ENCODE results near the gene MOSMO.
A peak's percentile ranks its signal among the peaks of the same experiment; 100 is the strongest.
"Not testable (repeated sequence)": the region's sequence is repeated elsewhere in the genome, so short reads cannot be mapped to it uniquely, and the experiment has no call there.

MOSMO gene

DNA sequence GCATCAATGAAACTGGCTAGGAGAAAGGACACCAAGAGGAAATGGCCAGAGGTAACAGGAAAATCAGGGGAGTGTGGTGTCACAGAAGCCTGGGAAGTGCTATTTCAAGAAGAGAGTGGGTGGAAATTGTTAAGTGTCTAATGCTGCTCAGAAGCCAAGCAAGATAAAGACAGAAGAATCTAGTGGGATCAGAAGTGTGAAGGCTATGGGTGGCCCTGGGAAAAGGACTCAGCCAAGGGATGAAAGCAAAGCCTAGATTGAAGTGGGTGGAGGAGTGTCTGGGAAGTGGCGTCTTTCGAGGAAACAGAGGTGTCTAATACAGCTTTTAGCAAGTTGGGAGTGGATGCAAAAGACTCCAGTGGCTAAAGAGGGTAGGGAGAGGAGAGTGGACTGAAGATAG, 20.4 kb upstream of the MOSMO start:
- Histone ChIP-seq H3K4me2 (ENCODE audit: low read length) (no peak overlapping the region), H3K36me3 (ENCODE audit: insufficient read depth, low read length) (peaks cover 24% of the 10 kb centered on the region), H3K9me3 (replicated peaks; ENCODE audit: low read length) (no peaks in the 10 kb centered on the region), H3K27me3 (ENCODE audit: control insufficient read depth, insufficient read depth, low read length) (no peaks in the 10 kb centered on the region), H3K4me1 (ENCODE audit: control insufficient read depth, insufficient read depth, low read length) (no peaks in the 10 kb centered on the region), H3K4me3 (ENCODE audit: low read length) (no peak overlapping the region), H3K9ac (ENCODE audit: low read depth, low read length) (no peak overlapping the region)

DNA sequence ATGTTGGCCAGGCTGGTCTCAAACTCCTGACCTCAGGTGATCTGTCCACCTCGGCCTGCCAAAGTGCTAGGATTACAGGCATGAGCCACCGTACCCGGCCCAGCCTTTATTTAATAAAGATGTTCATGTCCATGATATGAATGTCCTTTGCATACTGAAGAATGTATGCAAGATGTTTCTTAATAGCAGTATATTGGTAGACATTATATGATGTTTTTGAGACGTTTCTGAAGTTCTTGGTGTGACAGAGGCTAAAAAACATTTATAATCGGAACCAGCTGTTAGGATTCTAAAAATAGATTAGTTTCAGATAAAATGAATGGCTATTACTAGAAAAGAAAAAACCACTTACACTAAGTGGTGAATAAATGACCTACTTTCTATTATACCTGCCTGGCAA, 18.8 kb upstream of the MOSMO start:
- no peaks in the 10 kb centered on the region for H3K4me1 ChIP-seq (ENCODE audit: control insufficient read depth, insufficient read depth, low read length)
- H3K36me3 ChIP-seq (ENCODE audit: insufficient read depth, low read length) = peaks cover 9% of the 10 kb centered on the region
- no peak overlapping the region for H3K9ac ChIP-seq (ENCODE audit: low read depth, low read length)
- no peak overlapping the region for H3K4me2 ChIP-seq (ENCODE audit: low read length)
- no peak overlapping the region for H3K4me3 ChIP-seq (ENCODE audit: low read length)
- H3K27me3 ChIP-seq (ENCODE audit: control insufficient read depth, insufficient read depth, low read length) = no peaks in the 10 kb centered on the region
- H3K9me3 ChIP-seq (replicated peaks; ENCODE audit: low read length) = no peaks in the 10 kb centered on the region

DNA sequence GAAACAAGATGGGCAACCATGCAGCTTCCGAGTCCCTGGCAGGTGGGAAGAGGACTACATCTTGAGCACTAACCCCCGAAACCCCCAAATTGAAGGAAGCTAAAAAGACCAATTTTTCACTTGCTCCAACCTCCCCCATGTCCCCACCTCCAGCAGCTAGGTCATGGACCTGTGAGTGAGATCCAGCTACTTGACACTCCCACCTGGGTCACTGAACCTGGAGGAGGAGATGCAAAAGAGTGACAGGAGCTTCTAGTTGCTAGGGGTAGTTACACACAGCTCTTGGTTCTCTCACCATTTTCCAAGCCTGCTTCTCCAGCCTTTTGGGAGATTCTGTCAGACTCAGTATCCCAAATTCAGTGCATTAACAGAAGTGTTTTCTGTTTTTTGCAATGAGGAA, 18.2 kb upstream of the MOSMO start:
- Histone ChIP-seq H3K9me3 (replicated peaks; ENCODE audit: low read length) (no peaks in the 10 kb centered on the region), H3K27me3 (ENCODE audit: control insufficient read depth, insufficient read depth, low read length) (no peaks in the 10 kb centered on the region), H3K36me3 (ENCODE audit: insufficient read depth, low read length) (peaks cover 3% of the 10 kb centered on the region), H3K4me1 (ENCODE audit: control insufficient read depth, insufficient read depth, low read length) (no peaks in the 10 kb centered on the region), H3K4me3 (ENCODE audit: low read length) (no peak overlapping the region), H3K4me2 (ENCODE audit: low read length) (no peak overlapping the region), H3K9ac (ENCODE audit: low read depth, low read length) (no peak overlapping the region)

DNA sequence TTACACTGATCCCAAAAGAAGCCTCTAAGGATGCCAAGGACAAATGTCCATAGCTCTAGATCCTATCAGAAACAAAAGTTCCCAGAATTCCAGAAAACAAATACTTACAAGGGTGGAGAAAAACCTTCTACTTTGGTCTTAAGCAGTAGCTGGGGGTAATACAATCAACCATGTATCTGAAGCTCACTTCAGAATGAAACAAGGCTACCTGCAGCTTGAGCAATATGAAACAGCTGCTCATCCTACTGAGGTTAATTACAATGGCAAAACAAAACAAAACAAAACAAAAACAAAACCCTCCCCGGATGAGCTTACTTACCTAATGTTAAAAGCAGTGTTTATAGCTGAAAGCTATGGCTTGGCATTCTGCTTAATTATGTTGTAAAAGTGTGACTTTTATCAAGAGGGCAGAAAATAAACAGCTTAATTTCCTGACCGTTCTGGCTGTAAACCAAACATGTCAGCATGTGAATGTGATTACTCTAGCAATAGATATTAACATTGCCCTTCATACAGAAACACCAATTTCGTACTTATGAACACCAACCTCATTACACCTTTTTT, 17.4 kb upstream of the MOSMO start:
- Histone ChIP-seq H3K36me3 (ENCODE audit: insufficient read depth, low read length) (no peaks in the 10 kb centered on the region), H3K4me3 (ENCODE audit: low read length) (no peak overlapping the region), H3K4me2 (ENCODE audit: low read length) (no peak overlapping the region), H3K27me3 (ENCODE audit: control insufficient read depth, insufficient read depth, low read length) (no peaks in the 10 kb centered on the region), H3K9me3 (replicated peaks; ENCODE audit: low read length) (no peaks in the 10 kb centered on the region), H3K9ac (ENCODE audit: low read depth, low read length) (no peak overlapping the region), H3K4me1 (ENCODE audit: control insufficient read depth, insufficient read depth, low read length) (no peaks in the 10 kb centered on the region)

DNA sequence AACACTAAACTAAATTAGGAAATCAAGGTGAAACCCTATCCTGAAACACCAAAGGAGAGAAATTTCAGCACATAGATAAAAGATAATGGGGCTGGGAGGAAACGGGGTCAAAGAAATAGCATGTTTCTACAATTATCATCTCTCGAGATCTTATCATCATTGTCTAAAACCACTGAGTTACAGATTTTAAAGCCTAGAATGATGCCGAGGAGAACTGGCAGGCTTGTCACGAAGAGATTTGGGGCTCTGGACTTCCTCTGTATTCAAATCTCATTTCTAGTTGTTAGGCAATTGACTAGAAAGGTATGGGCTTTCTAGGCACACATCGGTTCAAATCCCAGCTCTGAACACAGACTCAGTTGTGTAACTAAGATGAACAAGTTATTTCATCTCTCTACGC, 16.3 kb upstream of the MOSMO start:
- no peaks in the 10 kb centered on the region for H3K9me3 ChIP-seq (replicated peaks; ENCODE audit: low read length)
- H3K4me2 ChIP-seq (ENCODE audit: low read length) = no peak overlapping the region
- H3K36me3 ChIP-seq (ENCODE audit: insufficient read depth, low read length) = no peaks in the 10 kb centered on the region
- no peaks in the 10 kb centered on the region for H3K27me3 ChIP-seq (ENCODE audit: control insufficient read depth, insufficient read depth, low read length)
- no peak overlapping the region for H3K9ac ChIP-seq (ENCODE audit: low read depth, low read length)
- H3K4me1 ChIP-seq (ENCODE audit: control insufficient read depth, insufficient read depth, low read length) = no peaks in the 10 kb centered on the region
- H3K4me3 ChIP-seq (ENCODE audit: low read length) = no peak overlapping the region

DNA sequence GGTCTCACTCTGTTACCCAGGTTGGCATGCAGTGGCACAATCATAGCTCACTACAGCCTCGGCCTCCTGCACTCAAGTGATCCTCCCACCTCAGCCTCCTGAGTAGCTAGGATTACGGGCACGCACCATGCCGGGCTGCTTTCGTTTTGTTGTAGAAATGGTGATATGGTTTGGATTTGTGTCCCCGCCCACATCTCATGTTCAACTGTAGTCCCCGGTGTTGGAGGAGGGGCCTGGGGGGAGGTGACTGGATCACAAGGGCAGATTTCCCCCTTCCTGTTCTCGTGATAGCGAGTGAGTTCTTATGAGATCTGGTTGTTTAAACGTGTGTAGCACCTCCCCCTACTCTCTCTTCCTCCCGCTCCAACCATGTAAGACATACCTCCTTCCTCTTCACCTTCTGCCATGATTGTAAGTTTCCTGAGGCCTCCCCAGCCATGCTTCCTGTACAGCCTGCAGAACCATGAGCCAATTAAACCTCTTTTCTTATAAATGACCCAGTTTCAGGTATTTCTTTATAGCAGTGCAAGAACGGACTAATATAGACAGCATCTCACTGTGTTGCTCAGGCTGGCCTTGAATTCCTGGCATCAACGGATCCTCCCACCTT, 12.9 kb upstream of the MOSMO start:
- Histone ChIP-seq H3K9me3 (replicated peaks; ENCODE audit: low read length) (no peaks in the 10 kb centered on the region), H3K4me3 (ENCODE audit: low read length) (no peak overlapping the region), H3K4me2 (ENCODE audit: low read length) (no peak overlapping the region), H3K4me1 (ENCODE audit: control insufficient read depth, insufficient read depth, low read length) (no peaks in the 10 kb centered on the region), H3K27me3 (ENCODE audit: control insufficient read depth, insufficient read depth, low read length) (no peaks in the 10 kb centered on the region), H3K36me3 (ENCODE audit: insufficient read depth, low read length) (no peaks in the 10 kb centered on the region), H3K9ac (ENCODE audit: low read depth, low read length) (no peak overlapping the region)

DNA sequence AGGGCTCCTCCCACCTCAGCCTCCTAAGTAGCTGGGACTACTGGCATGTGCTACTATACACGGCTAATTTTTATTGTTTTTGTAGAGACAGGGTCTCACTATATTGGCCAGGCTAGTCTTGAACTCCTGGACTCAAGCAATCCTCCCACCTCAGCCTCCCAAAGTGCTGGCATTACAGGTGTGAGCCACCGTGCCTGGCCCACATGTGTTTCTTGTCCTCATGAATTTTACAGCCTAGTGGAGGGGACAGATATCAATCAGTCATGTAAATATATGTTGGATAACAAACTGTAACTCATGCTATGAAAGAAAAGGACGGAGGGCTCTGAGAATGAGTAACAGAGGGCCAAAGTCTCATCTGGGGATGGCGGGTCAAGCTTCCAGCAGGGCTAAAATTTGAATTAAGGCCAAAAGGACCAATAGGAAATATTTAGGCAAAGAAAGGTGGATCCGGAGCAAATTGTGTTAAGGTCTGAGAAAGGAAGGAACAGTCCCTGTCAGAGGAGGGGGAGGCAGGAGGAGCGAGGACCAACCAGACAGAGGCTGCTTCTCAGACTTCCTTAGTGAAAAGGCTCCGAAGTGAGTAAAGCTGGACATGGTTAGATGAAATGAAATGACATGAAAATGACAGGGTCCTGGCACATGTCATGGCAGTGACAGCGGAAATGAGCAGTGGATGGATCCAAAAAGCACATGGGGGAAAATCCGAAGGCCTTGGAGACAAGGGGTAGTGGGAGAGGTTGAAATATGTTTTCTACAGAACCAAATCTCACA, 10.8 kb upstream of the MOSMO start:
- no peak overlapping the region for H3K9ac ChIP-seq (ENCODE audit: low read depth, low read length)
- H3K36me3 ChIP-seq (ENCODE audit: insufficient read depth, low read length) = no peaks in the 10 kb centered on the region
- no peaks in the 10 kb centered on the region for H3K9me3 ChIP-seq (replicated peaks; ENCODE audit: low read length)
- no peak overlapping the region for H3K4me3 ChIP-seq (ENCODE audit: low read length)
- no peaks in the 10 kb centered on the region for H3K27me3 ChIP-seq (ENCODE audit: control insufficient read depth, insufficient read depth, low read length)
- no peak overlapping the region for H3K4me2 ChIP-seq (ENCODE audit: low read length)
- peaks cover 14% of the 10 kb centered on the region for H3K4me1 ChIP-seq (ENCODE audit: control insufficient read depth, insufficient read depth, low read length)

DNA sequence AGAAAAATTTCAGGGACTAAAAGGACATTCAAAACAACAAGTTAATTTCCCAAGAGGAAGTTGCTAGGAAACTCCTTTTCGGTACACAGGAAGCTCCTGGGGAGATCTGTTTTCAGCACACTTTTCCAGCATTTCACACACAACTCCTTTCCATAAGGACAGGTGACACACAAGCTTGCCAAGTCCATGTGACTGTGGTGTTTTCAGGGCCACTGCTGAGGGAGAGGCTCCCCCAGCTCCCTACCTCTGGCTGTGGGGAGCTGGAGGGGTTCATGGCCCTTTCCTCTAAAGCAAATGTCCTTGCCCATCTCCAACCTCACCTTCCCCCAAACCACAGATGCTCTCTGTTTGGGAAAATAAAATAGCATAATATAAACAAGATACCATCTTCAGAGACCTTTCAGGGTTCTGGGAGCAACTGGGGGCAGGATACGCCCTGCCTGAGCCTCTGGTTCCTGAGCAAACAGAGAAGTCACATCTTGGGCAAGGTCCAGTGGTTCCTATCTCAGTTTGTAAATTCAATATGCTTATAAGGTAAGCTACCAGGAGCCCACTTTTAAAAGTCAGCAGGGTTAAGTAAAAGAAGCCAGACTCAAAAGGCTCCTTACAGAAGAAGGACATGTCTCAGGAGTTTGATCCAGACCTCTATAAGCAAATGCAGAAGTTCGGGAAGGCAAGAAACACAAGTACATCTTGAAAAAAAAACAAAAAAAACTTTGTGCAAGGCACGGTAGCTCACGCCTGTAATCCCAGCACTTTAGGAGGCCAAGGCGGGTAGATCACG, 10.0 kb upstream of the MOSMO start:
- Histone ChIP-seq H3K36me3 (ENCODE audit: insufficient read depth, low read length) (no peaks in the 10 kb centered on the region), H3K27me3 (ENCODE audit: control insufficient read depth, insufficient read depth, low read length) (no peaks in the 10 kb centered on the region), H3K4me1 (ENCODE audit: control insufficient read depth, insufficient read depth, low read length) (peaks cover 16% of the 10 kb centered on the region), H3K9me3 (replicated peaks; ENCODE audit: low read length) (no peaks in the 10 kb centered on the region), H3K4me2 (ENCODE audit: low read length) (no peak overlapping the region), H3K9ac (ENCODE audit: low read depth, low read length) (no peak overlapping the region), H3K4me3 (ENCODE audit: low read length) (no peak overlapping the region)

DNA sequence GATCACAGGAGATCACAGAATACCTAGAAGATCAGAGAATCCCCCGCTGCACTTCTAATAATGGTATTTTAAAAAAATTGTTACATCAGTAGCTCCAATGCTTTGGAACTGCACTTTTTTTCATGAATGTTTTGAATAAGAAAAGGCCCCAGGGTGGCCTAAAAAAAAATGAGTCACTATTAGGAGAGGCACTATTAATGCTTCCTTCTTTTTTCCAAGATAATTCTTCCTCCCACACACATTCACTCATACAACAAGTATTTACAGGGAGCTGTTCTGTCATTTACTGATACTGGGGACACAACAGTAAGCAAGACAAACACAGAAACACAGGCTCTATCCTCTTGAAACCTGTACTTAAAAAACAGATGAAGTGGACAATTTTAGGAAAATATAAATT, 6.3 kb upstream of the MOSMO start:
- no peaks in the 10 kb centered on the region for H3K36me3 ChIP-seq (ENCODE audit: insufficient read depth, low read length)
- H3K4me1 ChIP-seq (ENCODE audit: control insufficient read depth, insufficient read depth, low read length) = peaks cover 16% of the 10 kb centered on the region
- peak overlapping the region; percentile 17 for H3K9ac ChIP-seq (ENCODE audit: low read depth, low read length)
- no peaks in the 10 kb centered on the region for H3K27me3 ChIP-seq (ENCODE audit: control insufficient read depth, insufficient read depth, low read length)
- peak overlapping the region; percentile 63 for H3K4me3 ChIP-seq (ENCODE audit: low read length)
- H3K9me3 ChIP-seq (replicated peaks; ENCODE audit: low read length) = no peaks in the 10 kb centered on the region
- H3K4me2 ChIP-seq (ENCODE audit: low read length) = peak overlapping the region; percentile 82

DNA sequence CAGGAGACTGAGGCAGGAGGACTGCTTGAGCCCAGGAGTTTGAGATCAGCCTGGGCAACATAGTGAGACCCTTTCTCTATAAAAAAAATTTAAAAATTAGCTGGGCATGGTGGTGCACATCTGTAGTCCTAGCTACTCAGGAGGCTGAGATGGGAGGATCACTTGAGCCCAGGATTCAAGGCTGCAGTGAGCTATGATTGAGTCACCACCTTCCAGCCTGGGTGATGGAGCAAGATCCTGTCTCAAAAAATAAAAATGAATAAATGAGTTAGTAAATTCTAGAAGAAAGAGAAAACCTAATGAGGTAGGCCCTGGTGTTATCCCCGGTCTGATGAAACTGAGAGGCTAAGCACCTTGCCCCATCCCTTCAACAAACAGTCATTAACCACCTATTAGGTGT, 5.9 kb upstream of the MOSMO start:
- not testable (repeated sequence) for H3K27me3 ChIP-seq (ENCODE audit: control insufficient read depth, insufficient read depth, low read length); H3K9me3 ChIP-seq (replicated peaks; ENCODE audit: low read length); H3K4me2 ChIP-seq (ENCODE audit: low read length); H3K4me3 ChIP-seq (ENCODE audit: low read length); H3K9ac ChIP-seq (ENCODE audit: low read depth, low read length); H3K36me3 ChIP-seq (ENCODE audit: insufficient read depth, low read length)
- H3K4me1 ChIP-seq (ENCODE audit: control insufficient read depth, insufficient read depth, low read length) = peaks cover 20% of the 10 kb centered on the region

DNA sequence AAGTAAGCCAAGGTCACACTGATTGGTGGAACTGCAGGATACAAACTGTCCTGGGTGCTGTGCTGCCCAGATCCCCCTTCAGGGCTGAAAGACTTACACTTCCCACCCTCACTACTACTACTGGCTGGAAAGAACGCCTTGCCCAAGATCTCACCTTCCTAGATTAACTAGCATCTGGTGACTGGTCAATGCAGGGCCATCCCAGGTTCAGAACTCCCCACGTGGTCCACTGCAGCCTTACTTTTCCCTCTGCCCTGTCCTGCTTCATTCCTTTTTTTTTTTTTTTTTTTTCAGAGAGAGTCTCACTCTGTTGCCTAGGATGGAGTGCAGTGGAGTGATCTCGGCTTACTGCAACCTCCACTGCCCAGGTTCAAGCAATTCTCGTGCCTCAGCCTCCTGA, 4.7 kb upstream of the MOSMO start:
- Histone ChIP-seq H3K9me3 (replicated peaks; ENCODE audit: low read length) (no peaks in the 10 kb centered on the region), H3K27me3 (ENCODE audit: control insufficient read depth, insufficient read depth, low read length) (no peaks in the 10 kb centered on the region)

More for the DNA sequence above, 4.7 kb upstream of the MOSMO start:
- H3K4me1 ChIP-seq (ENCODE audit: control insufficient read depth, insufficient read depth, low read length) = peaks cover 23% of the 10 kb centered on the region
- H3K4me2 ChIP-seq (ENCODE audit: low read length) = no peak overlapping the region
- no peak overlapping the region for H3K4me3 ChIP-seq (ENCODE audit: low read length)
- no peak overlapping the region for H3K9ac ChIP-seq (ENCODE audit: low read depth, low read length)
- no peaks in the 10 kb centered on the region for H3K36me3 ChIP-seq (ENCODE audit: insufficient read depth, low read length)

Data from skeletal muscle satellite cell (primary cell).